Measurements from ENCODE around the gene AEBP2.
"Not testable (repeated sequence)": the region's sequence is repeated elsewhere in the genome, so short reads cannot be mapped to it uniquely, and the experiment has no call there.

Gene AEBP2

GRCh38 chr12:19453961-19454360 lies 14.7 kb downstream of the AEBP2 start:
- DNase-seq (ENCODE audit: low read depth in 1 of 2, low spot score in 1 of 2), result no peak

DNA sequence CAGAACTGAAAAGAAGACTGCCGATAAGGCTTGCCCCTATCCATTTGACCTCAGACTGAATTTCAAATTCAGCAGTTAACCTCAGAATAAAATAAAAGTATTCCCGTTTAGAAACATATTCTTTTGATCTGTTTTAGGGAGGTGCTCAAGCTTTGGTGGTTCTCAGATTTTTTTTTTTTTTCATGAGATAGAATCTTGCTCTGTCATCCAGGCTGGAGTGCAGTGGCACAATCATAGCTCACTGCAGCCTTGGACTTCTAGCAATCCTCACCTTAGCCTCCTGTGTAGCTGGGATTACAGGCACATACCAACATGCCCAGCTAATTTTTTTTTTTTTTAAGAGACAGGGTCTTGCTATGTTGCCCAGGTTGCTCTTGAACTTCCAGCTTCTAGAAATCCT lies 15.5 kb downstream of the AEBP2 start:
- DNase-seq (ENCODE audit: low read depth in 1 of 2, low spot score in 1 of 2), result no peak

DNA sequence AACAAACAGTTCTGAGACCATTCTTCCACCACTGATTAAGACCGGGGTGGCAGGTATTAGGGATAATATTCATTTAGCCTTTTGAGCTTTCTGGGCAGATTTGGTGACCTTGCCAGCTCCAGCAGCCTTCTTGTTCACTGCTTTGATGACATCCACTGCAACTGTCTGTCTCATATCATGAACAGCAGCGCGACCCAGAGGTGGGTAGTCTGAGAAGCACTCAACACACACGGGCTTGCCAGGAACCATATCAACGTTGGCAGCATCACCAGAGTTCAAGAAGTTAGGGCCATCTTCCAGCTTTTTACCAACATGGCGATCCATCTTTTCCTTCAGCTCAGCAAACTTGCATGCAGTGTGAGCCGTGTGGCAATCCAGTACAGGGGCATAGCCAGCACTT lies 16.9 kb downstream of the AEBP2 start:
- DNase-seq (ENCODE audit: low read depth in 1 of 2, low spot score in 1 of 2), result no peak

GRCh38 chr12:19457561-19457960 lies 18.3 kb downstream of the AEBP2 start:
- no peak for DNase-seq (ENCODE audit: low read depth in 1 of 2, low spot score in 1 of 2)

GRCh38 chr12:19458733-19459132 lies 19.4 kb downstream of the AEBP2 start:
- DNase-seq (ENCODE audit: low read depth in 1 of 2, low spot score in 1 of 2), result no peak

GRCh38 chr12:19461999-19462398 lies 22.7 kb downstream of the AEBP2 start:
- DNase-seq (ENCODE audit: low read depth in 1 of 2, low spot score in 1 of 2), result no peak

- DNase-seq (ENCODE audit: low read depth in 1 of 2, low spot score in 1 of 2), result no peak
These were observed 23.1 kb downstream of the AEBP2 start for GRCh38 chr12:19462406-19462805.

DNA sequence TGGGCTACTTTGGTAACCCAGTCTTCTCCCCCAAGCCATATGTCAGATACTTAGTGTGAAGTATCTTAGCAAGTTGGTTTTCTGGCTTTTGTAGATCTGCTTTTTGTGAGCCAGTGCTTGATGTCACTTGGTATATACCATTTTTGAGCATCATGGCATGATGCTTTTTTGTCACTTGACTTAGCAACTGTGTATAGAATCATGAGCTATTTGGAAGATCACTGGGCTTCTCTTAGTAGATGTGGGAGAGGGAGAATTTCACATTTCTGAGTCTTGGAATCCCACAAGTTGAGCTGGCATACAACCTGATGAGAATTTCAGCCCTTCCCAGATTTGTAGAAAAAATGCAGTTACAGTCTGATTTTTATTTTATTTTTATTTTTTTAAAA lies 24.9 kb downstream of the AEBP2 start:
- no peak for DNase-seq (ENCODE audit: low read depth in 1 of 2, low spot score in 1 of 2)

- DNase-seq (ENCODE audit: low read depth in 1 of 2, low spot score in 1 of 2), result no peak
These were observed 26.4 kb downstream of the AEBP2 start for GRCh38 chr12:19465711-19466110.

DNA sequence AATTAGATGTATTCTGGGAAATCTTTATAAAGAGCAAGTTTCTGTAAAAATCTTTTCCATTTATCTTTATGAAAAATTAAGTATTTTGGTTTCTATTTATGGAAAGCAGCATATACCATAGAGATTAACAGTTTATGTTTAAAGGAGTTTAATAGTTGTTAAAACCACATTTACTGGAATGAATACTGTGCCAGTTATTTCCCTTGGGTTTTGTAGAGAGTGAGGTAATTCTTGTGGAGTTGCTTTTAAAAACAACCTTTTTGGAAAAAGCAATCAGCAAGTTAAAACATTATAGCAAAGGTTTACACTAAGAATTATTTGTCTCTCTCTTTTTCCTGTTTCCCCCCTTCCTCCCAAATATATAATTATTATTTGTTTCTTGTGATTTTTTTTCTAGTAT lies 34.9 kb downstream of the AEBP2 start:
- DNase-seq (ENCODE audit: low read depth in 1 of 2, low spot score in 1 of 2), result no peak

GRCh38 chr12:19475884-19476505 lies 36.7 kb downstream of the AEBP2 start:
- not testable (repeated sequence) for DNase-seq (ENCODE audit: low read depth in 1 of 2, low spot score in 1 of 2)

DNA sequence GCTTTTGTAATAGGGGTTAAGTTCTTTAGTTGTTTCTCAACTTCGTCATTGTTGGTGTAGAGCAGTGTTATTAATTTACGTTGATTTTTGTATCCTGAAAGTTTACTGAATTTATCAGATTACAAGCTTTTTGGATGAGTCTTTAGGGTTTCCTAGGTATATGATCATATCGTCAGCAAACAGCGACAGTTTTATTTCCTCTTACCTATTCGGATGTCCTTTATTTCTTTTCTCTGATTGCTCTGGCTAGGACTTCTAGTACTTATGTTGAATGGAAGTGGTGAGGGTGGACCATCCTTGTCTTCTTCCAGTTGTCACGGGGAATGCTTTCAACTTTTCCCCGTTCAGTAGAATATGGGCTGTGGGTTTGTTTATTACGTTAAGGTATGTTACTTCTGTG lies 37.8 kb downstream of the AEBP2 start:
- DNase-seq (ENCODE audit: low read depth in 1 of 2, low spot score in 1 of 2), result no peak

GRCh38 chr12:19480459-19480858 lies 41.2 kb downstream of the AEBP2 start:
- DNase-seq (ENCODE audit: low read depth in 1 of 2, low spot score in 1 of 2), result no peak

DNA sequence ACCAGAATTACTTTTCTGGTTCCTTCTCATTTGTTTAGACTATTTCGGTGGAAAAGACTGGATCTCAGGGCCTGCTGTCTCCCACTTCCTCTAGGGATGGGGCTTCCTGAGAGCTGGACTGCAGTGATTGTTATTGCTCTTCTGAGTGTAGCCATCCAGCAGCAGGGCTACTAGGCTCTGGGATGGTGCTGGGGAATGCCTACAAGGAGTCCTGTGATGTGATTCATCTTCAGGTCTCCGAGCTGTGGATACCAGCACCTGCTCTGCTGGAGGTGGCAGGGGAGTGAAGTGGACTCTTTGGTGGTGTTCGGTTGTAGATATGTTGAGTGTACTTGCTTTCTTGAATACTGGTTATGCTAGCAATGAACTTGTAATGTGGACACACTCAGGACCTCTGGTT lies 42.7 kb downstream of the AEBP2 start:
- DNase-seq (ENCODE audit: low read depth in 1 of 2, low spot score in 1 of 2), result no peak

- DNase-seq (ENCODE audit: low read depth in 1 of 2, low spot score in 1 of 2), result peak; percentile 6 to 36
These were observed 43.3 kb downstream of the AEBP2 start for GRCh38 chr12:19482551-19483109.

- DNase-seq (ENCODE audit: low read depth in 1 of 2, low spot score in 1 of 2), result no peak
These were observed 44.4 kb downstream of the AEBP2 start for GRCh38 chr12:19483727-19484126.

DNA sequence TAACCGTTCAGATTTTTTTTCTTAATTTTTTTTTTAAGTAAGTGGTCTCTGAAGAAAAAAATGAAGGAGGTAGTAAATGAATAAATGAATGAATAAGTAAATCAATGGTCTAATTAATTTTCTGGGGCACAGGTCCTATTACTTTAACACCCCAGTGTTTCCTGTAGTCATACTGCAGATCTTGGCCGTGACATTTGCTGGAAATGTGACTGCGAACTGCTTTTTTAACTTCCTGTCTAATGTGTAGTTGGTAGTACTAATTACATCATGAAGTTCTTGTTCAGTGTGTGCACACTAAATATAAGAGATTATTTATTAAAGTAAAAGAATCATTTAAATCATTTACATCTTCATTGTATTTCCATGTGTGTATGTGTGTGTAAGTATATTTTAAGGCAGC lies 45.4 kb downstream of the AEBP2 start:
- DNase-seq (ENCODE audit: low read depth in 1 of 2, low spot score in 1 of 2), result no peak

GRCh38 chr12:19485240-19485639 lies 45.9 kb downstream of the AEBP2 start:
- no peak for DNase-seq (ENCODE audit: low read depth in 1 of 2, low spot score in 1 of 2)

DNA sequence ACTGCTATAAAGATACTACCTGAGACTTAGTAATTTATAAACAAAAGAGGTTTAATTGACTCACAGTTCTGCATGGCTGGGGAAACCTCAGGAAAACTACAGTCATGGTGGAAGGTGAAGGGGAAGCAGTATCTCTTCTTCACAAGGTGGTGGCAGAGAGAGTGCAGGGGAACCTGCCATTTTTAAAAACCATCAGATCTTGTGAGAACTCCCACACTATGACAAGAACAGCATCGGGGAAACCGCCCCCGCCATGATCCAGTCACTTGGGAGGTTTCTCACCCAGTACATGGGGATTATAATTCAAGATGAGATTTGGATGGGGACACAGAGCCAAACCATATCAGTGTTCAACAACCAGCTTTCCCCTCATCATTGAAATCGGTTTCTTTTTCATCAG lies 49.9 kb downstream of the AEBP2 start:
- no peak for DNase-seq (ENCODE audit: low read depth in 1 of 2, low spot score in 1 of 2)

DNA sequence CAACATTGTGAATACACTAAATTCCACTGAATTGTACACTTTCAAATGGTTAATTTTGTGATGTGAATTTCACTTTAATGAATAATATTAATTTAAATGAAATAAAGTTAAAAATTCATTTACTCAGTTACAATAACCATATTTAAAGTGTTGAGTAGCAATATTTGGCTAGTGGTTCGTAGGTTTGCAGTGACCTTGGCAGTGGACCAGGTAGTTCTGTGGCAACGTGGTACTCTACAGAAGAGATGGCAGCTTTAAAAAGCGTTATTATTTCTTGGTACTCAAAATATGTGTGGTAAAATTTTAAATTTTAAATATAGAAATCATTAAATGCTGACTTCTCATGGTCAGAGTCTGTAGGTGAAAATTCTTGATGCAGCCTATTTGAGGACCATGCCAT lies 51.6 kb downstream of the AEBP2 start:
- no peak for DNase-seq (ENCODE audit: low read depth in 1 of 2, low spot score in 1 of 2)

GRCh38 chr12:19491863-19492262 lies 52.6 kb downstream of the AEBP2 start:
- no peak for DNase-seq (ENCODE audit: low read depth in 1 of 2, low spot score in 1 of 2)

DNA sequence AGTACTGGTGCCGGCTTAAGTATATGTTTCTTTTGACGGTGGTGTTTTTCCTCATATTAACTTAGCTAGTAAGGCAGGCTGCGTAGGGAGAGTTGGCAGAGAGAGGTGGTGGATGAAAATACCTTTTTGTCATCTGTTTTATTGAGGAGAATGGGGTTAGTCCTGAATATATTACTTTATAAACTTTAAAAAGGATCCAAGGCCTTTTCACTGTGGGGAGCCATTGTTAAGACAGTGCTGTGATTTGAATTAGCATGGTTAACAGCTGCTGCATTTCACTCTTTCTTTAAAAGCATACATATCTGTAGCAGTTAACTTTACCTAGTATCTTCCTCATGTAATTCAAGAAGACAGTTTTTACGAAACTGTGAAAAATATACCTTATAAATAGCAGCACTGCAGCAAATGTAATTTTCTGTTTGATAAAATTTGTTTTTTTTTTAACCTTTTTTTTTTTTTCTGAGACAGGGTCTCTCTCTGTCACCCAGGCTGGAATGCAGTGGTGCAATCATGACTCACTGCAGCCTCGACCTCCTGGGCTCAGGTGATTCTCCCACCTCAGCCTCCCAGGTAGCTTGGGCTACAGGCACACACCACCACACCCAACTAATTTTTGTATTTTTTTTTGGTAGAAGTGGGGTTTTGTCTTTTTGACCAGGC lies 57.1 kb downstream of the AEBP2 start:
- no peak for DNase-seq (ENCODE audit: low read depth in 1 of 2, low spot score in 1 of 2)

- DNase-seq (ENCODE audit: low read depth in 1 of 2, low spot score in 1 of 2), result no peak
These were observed 58.8 kb downstream of the AEBP2 start for GRCh38 chr12:19498099-19498498.

Data from activated CD4-positive, alpha-beta T cell treated with anti-CD3 and anti-CD28 coated beads, Interleukin-2, amount 50 U/mL, for 24 hours (primary cell).